ENCODE measurements around the gene TMEM171. TPM values are rescaled to one million over a fixed set of nuclear protein-coding genes. Genes with fewer than 3 reads are reported as not detected.

Gene TMEM171
- total and polyA plus RNA-seq, 2 donors (not counting 1 experiment from before 2014, with no cell fraction given) = not detected

GRCh38 chr5:73152411-73153388 lies 32.3 kb downstream of the TMEM171 start:
- Histone ChIP-seq H3K4me2 (replicated peaks; ENCODE audit: low read depth, low read length, poor library complexity, severe bottlenecking) (no peak overlapping the region), H2AFZ (ENCODE audit: insufficient read depth, low read depth, low read length, poor library complexity, severe bottlenecking) (no peak overlapping the region), H3K79me2 (ENCODE audit: control insufficient read depth, insufficient read depth, low read length) (no peaks in the 10 kb centered on the region), H3K9ac (ENCODE audit: low read length) (no peak overlapping the region), H3K9me3 (ENCODE audit: control extremely low read depth in 1 of 3, control insufficient read depth in 2 of 3, insufficient read depth in 1 of 3, low read length in 2 of 3) (peaks cover 0 to 17% (median 0%) of the 10 kb centered on the region in 3 donors), H3K36me3 (replicated peaks in 1 of 2; ENCODE audit: control extremely low read depth in 1 of 2, control insufficient read depth in 1 of 2, extremely low read depth in 1 of 2, insufficient read depth in 2 of 2, low read length in 1 of 2) (no peaks in the 10 kb centered on the region), H3K27ac (ENCODE audit: low read length in 2 of 2) (no peak overlapping the region), H3K27me3 (replicated peaks in 1 of 4; ENCODE audit: control extremely low read depth in 1 of 4, control insufficient read depth in 3 of 4, insufficient read depth in 4 of 4, low read length in 3 of 4) (peaks cover 0 to 40% (median 23%) of the 10 kb centered on the region in 4 experiments), H3K4me3 (ENCODE audit: control extremely low read depth in 1 of 5, extremely low read depth in 1 of 5, insufficient read depth in 1 of 5, low read depth in 2 of 5, low read length in 4 of 5) (no peak overlapping the region), H4K20me1 (ENCODE audit: control insufficient read depth, insufficient read depth, low read length, poor library complexity, severe bottlenecking) (no peaks in the 10 kb centered on the region), H3K4me1 (ENCODE audit: control insufficient read depth in 2 of 2, insufficient read depth in 2 of 2, low read length in 2 of 2) (no peaks in the 10 kb centered on the region)
- Mint-ChIP-seq H3K4me1 (peaks cover 6% of the 10 kb centered on the region), H3K9me3 (ENCODE audit: insufficient read depth) (no peaks in the 10 kb centered on the region), H3K4me3 (no peak overlapping the region), H3K27me3 (peaks cover 56% of the 10 kb centered on the region), H3K27ac (no peak overlapping the region)
- ChIA-PET POLR2A (no interaction called here), CTCF (interaction anchor here (0.9 kb wide), 1 partner anchor 9 kb away, joined by 4 read pairs; no protein-coding TSS in a partner anchor)
- ATAC-seq (ENCODE audit: low read depth) = no peak
- intact Hi-C loops (cut with micrococcal nuclease) = no loop called here
- DNase-seq = no peak
- WGBS (ENCODE audit: insufficient coverage) = 96% methylated on average over 9 of the region's 14 CpGs
- no peak for TF ChIP-seq EZH2 (IDR thresholded peaks at IDR 0.05; ENCODE audit: borderline replicate concordance, insufficient read depth, low read depth, low read length, poor library complexity, severe bottlenecking)
- TF ChIP-seq, protein P1, sequence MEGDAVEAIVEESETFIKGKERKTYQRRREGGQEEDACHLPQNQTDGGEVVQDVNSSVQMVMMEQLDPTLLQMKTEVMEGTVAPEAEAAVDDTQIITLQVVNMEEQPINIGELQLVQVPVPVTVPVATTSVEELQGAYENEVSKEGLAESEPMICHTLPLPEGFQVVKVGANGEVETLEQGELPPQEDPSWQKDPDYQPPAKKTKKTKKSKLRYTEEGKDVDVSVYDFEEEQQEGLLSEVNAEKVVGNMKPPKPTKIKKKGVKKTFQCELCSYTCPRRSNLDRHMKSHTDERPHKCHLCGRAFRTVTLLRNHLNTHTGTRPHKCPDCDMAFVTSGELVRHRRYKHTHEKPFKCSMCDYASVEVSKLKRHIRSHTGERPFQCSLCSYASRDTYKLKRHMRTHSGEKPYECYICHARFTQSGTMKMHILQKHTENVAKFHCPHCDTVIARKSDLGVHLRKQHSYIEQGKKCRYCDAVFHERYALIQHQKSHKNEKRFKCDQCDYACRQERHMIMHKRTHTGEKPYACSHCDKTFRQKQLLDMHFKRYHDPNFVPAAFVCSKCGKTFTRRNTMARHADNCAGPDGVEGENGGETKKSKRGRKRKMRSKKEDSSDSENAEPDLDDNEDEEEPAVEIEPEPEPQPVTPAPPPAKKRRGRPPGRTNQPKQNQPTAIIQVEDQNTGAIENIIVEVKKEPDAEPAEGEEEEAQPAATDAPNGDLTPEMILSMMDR (IDR thresholded peaks at IDR 0.05) = no peak

GRCh38 chr5:73153513-73153912 lies 33.1 kb downstream of the TMEM171 start:
- no peak for ATAC-seq (ENCODE audit: low read depth)
- no peak overlapping the region for H3K27ac Mint-ChIP-seq
- no peaks in the 10 kb centered on the region for H3K9me3 Mint-ChIP-seq (ENCODE audit: insufficient read depth)
- no peak overlapping the region for H3K4me3 Mint-ChIP-seq
- DNase-seq = no peak
- Histone ChIP-seq H3K27ac (ENCODE audit: low read length in 2 of 2) (no peak overlapping the region), H3K9ac (ENCODE audit: low read length) (no peak overlapping the region), H3K4me2 (replicated peaks; ENCODE audit: low read depth, low read length, poor library complexity, severe bottlenecking) (no peak overlapping the region), H3K27me3 (replicated peaks in 1 of 4; ENCODE audit: control extremely low read depth in 1 of 4, control insufficient read depth in 3 of 4, insufficient read depth in 4 of 4, low read length in 3 of 4) (peaks cover 0 to 48% (median 29%) of the 10 kb centered on the region in 4 experiments), H4K20me1 (ENCODE audit: control insufficient read depth, insufficient read depth, low read length, poor library complexity, severe bottlenecking) (no peaks in the 10 kb centered on the region), H3K9me3 (ENCODE audit: control extremely low read depth in 1 of 3, control insufficient read depth in 2 of 3, insufficient read depth in 1 of 3, low read length in 2 of 3) (peaks cover 0 to 17% (median 0%) of the 10 kb centered on the region in 3 donors), H3K36me3 (replicated peaks in 1 of 2; ENCODE audit: control extremely low read depth in 1 of 2, control insufficient read depth in 1 of 2, extremely low read depth in 1 of 2, insufficient read depth in 2 of 2, low read length in 1 of 2) (no peaks in the 10 kb centered on the region), H2AFZ (ENCODE audit: insufficient read depth, low read depth, low read length, poor library complexity, severe bottlenecking) (no peak overlapping the region), H3K79me2 (ENCODE audit: control insufficient read depth, insufficient read depth, low read length) (no peaks in the 10 kb centered on the region), H3K4me3 (ENCODE audit: control extremely low read depth in 1 of 5, extremely low read depth in 1 of 5, insufficient read depth in 1 of 5, low read depth in 2 of 5, low read length in 4 of 5) (no peak overlapping the region), H3K4me1 (ENCODE audit: control insufficient read depth in 2 of 2, insufficient read depth in 2 of 2, low read length in 2 of 2) (peaks cover 0 to 2% of the 10 kb centered on the region in 2 donors)
- TF ChIP-seq EZH2 (IDR thresholded peaks at IDR 0.05; ENCODE audit: borderline replicate concordance, insufficient read depth, low read depth, low read length, poor library complexity, severe bottlenecking) = no peak
- TF ChIP-seq, protein P1 (IDR thresholded peaks at IDR 0.05) = no peak
- ChIA-PET POLR2A (no interaction called here), CTCF (interaction anchor here (0.9 kb wide), 1 partner anchor 10 kb away, joined by 4 read pairs; no protein-coding TSS in a partner anchor)
- intact Hi-C loops (cut with micrococcal nuclease) = no loop called here
- peaks cover 64% of the 10 kb centered on the region for H3K27me3 Mint-ChIP-seq
- H3K4me1 Mint-ChIP-seq = peaks cover 6% of the 10 kb centered on the region
- WGBS (ENCODE audit: insufficient coverage) = 49% methylated on average over 4 of the region's 7 CpGs

Data from B cell (primary cell).